ENCODE results near the gene DMRT3.
A peak's percentile ranks its signal among the peaks of the same experiment; 100 is the strongest.

DMRT3 gene

DNA sequence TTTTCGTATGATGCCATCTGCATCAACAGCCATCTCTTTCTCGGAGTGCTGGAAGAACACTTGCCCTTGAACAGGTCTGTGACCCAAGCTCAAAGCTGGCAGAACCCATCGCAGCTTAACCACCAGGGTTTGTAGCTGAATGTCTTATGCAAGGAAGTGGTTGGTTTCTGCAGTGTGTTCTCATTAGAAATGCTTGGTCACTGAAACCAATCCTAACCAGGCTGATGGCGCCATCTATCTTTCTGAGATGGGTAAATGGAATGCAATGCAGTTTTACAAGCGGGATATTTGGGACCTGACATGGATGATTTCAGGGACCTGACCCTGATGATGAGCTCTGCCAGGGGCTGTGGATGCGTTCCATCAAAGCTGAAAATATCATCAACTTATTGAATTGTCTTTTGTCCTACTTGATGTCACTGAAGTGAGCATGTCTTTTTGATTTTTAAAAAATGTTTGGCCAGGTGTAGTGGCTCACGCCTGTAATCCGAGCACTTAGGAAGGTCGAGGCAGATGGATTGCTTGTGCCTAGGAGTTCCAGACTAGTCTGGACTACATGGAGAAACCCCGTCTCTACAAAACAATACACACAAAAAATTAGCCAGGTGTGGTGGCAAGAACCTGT is 28.7 kb downstream of the DMRT3 start:
- no peak for DNase-seq

DNA sequence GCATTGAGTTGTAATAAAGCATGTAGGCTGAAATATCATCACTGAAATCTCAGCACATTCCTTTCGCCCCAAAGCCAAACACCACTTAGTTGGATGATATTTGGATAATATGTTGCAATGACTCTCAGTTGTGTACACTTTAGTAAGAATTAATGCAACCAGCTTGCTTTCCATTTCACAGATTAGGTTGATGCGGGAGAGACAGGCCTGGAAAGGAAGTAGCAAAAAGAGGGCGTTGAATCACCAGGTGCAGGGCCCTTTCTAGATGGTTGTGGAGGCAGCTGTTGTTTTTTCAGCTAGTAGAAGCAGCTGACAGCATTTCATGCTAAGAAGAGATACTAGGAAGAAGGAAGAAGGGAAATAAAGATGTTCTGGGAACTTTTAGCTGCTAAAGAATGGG is 30.9 kb downstream of the DMRT3 start:
- DNase-seq = no peak

DNA sequence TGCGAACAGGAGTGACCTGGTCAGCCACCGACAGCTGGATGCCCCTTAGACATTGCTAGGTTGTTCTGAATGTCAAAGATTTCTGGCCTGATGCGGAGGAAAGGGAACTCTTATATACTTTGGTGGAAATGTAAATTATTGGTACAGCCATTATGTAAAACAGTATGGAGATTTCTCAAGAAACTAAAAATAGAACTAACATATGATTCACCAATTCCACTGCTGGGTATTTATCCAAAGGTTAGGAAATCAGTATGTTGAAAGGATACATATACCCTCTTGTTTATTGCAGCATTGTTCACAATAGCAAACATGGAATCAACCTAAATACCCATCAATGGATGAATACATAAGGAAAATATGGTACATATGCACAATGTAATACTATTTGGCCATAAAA is 31.8 kb downstream of the DMRT3 start:
- no peak for DNase-seq

DNA sequence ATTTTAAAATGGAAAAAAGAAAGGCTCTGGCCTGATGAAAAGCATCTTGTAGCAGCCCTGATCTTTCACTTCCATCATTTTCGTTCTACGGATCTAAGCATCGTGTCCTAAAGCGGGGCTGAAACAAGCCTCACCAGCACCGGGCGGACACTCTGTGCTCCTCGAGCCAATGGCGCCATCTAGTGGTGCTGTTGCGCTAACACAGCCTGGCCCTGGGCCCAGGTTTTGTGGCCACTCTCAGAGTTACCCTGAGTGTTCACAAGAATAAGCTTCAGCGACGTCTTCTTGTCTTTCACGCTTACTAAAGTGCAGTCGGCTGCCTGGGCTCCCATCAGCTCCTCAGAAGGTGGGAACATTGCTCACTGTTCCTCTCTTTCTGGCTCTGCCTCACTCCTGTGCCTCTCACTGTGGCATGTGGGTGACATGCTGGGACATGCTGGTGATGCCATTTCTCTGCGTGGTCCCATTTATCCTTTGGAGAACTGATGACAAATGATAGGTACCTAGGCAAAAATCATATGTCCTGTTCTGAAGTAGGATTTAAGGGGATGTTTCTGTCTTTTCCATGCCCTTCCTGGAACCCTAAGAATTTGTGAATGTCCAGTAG is 32.7 kb downstream of the DMRT3 start:
- peak; percentile 52 for DNase-seq

DNA sequence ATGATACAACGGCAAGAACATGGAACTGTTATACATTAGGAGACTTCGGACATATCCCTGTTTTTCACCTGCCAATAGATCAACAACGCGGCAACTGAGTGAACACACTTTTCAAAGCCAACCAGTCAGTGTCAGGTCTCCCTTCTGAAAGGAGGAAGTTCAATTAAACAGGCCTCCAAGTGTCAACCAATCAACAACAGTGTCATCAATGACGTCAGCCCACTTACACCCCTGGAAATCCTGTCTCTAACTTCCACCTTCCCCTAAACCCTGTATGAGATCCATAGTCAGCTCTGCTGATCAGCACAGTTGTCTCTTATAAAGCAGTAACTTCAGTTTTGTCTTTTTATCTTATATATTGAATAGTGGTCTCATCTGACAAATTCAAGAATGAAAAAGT is 36.6 kb downstream of the DMRT3 start:
- DNase-seq = no peak

DNA sequence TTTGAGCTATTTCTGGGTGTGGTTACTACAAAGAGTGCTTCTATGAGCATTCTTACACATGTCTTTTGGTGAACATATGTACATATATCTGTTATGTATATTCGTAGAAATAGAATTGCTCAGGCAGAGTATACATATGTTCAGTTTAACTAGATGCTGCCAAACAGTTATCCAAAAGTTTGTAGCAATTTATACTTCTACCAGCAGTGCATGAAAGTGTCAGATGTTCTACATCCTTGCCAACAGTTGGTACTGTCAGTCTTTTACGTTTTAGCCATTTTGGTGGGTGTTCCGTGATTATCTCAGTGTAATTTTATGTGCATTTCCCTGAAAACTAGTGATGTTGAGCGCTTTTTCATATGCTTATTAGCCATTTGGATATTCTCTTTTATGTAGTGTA is 37.8 kb downstream of the DMRT3 start:
- no peak for DNase-seq

DNA sequence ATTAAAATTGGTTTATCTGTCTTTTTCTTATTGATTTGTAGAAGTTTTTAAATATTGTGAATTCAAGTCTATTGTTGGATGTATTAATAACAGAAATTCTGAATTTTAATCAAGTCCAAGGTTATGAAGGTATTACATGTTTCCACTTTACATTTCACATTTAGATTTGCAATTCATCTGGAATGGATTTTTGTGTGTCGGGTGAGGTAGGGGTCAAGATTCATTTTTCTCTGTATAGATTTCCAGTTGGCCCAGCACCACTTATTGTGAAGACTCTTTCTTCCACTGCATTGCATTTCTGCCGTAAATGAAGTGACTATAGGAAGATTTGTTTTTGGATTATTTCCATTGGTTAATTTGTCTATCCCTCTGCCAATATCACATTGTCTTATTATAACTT is 38.2 kb downstream of the DMRT3 start:
- no peak for DNase-seq

DNA sequence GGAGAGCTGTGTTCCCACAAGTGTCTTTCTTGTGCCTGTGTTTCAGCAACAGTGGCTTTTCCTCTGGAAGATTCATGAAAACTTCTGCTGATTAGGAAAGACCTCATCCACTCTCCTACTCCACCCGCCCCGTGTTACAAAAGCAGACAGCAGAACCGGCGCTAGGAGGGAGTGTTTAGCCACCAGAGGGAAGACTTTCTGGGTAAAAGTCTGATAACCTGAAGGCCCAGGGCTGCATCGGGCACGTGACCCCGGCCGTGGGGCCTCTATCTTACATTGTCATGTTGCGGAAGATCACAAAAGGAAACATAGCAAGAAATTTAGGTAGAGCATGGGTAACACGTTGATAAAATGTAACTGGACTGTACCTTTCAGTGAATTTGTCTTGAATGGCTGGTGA is 41.7 kb downstream of the DMRT3 start:
- no peak for DNase-seq

DNA sequence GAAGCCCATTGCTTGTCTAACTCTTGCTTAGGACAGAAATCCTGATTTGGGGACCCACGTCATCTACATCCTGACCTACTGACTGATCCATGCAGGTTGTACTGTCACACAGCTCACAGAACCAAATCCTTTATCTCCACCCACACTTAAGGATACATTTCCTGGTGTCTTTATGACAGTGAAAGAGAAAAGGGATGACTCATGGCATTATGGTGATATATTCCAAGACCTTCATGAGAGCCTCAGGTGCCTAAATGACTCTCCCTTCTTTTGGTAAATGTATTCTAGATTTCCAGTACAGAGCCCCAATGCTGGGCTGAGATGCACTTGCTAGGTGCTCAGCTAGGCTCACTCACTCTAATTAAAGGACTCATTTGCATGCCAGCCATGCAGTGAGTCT is 47.7 kb downstream of the DMRT3 start:
- no peak for DNase-seq

DNA sequence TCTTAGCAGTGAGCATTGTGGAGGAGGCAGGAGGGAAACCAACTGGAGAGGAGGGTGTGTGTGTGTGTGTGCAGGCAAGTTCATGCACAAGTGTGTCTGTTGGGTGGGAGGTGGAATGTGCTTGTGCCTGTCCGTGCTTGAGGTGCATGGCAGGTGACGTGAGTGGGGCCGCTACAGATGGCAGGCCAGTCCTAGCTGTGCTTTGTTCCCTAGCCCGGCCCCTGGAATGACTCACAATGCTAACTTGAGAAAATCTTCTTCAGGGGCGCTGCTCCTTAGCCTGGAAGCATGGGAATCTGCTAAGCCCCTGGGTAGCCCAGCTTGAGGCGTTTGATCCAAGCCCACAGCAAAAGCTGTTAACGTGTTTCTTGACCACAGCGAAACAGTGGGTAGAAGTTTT is 48.7 kb downstream of the DMRT3 start:
- no peak for DNase-seq

DNA sequence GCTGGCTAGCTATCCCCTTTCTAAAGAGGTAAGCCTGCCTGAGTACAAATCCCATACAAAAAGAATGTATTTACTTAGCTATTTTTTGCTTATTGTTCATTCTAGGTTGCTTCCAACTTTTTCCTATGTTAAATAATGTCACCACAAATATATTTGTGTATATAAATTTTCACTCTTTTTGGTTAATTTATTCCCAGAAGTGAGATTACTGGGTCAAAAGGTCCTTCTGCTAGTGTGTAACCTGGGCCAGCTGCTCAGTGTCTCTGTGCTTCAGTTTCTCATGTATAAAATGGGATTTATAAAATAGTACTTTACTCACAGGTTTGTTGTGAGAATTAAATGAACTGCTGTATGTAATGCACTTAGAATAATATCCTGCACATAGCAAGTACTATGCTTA is 49.8 kb downstream of the DMRT3 start:
- no peak for DNase-seq

DNA sequence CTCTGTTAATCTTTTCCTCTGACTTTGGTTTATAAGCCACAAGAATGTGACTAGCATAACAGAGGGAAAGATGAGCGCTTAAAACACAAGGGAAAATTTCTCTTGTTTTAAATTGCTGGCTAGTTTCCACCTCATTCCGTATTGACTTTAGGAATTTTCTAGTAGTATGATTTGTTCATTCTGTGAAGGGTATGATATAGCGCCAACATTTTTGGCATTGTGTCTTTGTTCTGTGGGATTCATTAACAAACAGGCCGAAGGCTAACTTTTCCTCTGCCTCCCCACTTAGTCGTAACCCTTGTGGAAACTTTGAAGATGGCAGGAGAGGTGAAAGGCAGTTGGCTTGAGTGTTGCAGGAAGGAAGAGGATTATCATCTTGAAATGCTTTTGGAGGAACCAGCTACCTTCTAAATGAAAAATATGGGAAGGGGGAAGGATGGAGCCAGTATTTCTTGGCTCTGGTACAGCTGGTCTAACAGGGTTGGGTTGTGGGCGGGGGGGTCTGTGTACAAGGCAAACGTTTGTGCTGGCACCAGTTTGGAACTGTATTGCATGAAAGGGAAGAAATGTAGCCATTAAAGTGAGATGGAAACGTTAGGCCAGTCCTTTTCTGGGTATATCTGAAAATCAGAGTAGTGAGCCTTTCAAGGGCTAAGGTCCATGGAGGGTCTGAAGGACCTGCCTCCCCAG is 52.2 kb downstream of the DMRT3 start:
- DNase-seq = no peak

DNA sequence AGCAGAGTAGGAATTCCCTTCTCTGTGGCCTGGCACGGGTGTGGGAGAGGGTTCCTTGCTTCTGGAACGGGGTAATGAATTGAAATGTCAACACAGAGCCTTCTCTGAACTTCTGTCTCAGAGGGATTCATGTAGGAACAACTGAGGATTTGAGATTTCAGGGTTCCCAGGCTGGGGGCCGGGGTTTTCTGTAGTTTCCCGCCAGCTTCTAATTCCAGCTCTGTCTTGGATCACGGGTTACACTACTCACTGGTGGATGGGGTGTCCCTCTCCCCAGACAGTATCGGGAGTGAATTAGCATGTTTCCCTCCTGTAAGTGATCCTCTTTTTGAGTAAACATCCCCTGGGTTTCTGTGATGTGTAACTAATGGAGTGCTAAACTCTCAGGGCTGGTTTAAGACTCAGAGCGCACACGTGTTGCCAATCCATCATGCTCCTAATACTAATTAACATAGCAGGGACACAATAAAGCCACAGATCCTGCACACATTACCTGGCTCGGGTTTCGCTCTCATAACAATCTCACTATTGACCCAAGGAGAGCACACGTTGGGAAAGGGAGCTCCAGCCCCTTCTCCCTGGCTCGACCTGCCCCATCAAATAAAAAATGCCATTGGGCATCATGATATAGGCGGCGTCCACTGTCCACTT is 55.6 kb downstream of the DMRT3 start:
- DNase-seq = no peak

DNA sequence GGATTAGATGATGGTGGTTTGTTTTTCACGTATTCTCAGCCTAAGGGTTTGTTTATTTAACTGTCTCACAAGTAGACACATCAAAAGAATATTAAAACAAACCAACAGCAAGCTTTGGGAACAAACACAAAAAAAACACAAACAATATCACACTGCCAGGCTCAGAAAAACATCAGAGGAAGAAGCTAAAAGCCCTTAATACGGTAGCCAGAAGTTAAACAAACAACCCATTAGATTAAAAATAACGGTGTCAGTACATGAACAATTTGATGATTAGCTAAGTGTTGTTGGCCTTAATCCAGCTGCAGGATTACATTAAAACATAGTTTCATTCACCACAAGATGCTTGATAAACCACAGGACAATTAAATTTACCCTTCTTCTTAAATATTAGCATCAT is 57.8 kb downstream of the DMRT3 start:
- DNase-seq = no peak

DNA sequence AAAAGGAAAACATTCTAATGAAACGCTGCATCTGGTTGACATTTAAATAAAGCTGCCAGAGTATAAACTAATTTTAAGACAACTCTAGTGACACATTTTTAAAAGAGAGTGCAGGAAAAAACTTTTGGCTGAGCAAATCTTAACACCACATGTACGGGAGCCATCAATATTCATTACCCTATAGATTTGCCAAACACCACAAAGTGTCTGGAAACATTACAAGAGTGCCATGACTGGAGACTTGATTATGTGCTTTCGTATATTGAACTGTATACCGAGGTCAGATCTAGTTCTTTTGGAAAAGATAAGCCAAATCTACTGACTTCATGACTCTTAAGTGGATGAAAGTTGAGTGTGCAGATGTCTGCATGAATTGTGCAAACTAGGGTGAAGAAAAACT is 63.1 kb downstream of the DMRT3 start:
- DNase-seq = no peak
